Activated gamma-delta T cell (primary cell): ENCODE results near the gene PATZ1.

ENCODE experiments used
- DNase-seq: peaks from one replicate; lab custom pipeline; 2025; lab: John Stamatoyannopoulos, UW

The PATZ1 gene

GRCh38 chr22:31282748-31283468 is 63.2 kb downstream of the PATZ1 start:
- DNase-seq: no peak

DNA sequence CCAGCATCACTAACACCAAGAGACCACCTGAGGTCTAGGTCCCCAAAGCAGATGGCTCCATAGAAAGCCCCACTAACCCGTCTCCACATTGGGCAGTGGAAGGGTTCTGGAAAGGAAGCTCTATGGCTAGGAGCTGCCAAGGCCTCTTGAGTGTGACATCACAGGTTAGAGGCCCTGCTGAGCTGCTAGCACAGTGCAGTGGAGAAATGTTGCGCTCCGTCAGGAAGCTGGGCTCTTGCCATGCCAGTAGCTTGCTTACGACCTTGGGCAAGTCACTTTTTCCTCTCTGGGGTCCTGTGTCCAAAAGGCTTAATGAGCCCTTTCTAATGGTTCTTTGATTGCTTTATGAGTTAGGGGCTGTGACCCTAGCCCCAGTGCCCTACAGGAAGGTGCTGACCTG is 64.4 kb downstream of the PATZ1 start:
- DNase-seq: no peak

- DNase-seq: no peak
Observed at GRCh38 chr22:31279821-31280505, 66.2 kb downstream of the PATZ1 start.

GRCh38 chr22:31279327-31279669 is 66.8 kb downstream of the PATZ1 start:
- DNase-seq: no peak

DNA sequence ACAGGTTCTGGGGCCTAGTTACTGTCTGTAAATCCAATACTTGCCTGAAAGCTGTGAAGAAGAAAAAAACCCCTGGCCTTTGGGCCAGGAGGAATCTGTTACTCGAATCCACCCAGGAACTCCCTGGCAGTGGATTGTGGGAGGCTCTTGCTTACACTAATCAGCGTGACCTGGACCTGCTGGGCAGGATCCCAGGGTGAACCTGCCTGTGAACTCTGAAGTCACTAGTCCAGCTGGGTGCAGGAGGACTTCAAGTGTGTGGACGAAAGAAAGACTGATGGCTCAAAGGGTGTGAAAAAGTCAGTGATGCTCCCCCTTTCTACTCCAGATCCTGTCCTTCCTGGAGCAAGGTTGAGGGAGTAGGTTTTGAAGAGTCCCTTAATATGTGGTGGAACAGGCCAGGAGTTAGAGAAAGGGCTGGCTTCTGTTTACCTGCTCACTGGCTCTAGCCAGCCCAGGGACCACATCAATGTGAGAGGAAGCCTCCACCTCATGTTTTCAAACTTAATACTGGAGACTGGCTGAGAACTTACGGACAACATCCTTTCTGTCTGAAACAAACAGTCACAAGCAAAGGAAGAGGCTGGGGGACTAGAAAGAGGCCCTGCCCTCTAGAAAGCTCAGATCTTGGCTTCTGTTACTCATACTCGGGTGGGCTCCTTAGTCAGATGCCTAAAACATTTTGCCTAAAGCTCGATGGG is 67.4 kb downstream of the PATZ1 start:
- no peak for DNase-seq

DNA sequence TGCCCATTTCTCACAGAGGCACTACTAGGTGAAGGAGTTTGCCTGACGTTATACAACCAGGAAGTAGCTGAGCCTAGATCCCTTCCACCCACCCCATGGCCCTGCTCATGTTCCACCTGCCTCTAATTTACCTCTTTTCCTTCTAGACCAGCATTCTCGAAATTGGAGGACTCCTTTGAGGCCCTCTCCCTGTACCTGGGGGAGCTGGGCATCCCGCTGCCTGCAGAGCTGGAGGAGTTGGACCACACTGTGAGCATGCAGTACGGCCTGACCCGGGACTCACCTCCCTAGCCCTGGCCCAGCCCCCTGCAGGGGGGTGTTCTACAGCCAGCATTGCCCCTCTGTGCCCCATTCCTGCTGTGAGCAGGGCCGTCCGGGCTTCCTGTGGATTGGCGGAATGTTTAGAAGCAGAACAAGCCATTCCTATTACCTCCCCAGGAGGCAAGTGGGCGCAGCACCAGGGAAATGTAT is 68.0 kb downstream of the PATZ1 start:
- no peak for DNase-seq

- no peak for DNase-seq
Observed at GRCh38 chr22:31277741-31278140, 68.4 kb downstream of the PATZ1 start.

DNA sequence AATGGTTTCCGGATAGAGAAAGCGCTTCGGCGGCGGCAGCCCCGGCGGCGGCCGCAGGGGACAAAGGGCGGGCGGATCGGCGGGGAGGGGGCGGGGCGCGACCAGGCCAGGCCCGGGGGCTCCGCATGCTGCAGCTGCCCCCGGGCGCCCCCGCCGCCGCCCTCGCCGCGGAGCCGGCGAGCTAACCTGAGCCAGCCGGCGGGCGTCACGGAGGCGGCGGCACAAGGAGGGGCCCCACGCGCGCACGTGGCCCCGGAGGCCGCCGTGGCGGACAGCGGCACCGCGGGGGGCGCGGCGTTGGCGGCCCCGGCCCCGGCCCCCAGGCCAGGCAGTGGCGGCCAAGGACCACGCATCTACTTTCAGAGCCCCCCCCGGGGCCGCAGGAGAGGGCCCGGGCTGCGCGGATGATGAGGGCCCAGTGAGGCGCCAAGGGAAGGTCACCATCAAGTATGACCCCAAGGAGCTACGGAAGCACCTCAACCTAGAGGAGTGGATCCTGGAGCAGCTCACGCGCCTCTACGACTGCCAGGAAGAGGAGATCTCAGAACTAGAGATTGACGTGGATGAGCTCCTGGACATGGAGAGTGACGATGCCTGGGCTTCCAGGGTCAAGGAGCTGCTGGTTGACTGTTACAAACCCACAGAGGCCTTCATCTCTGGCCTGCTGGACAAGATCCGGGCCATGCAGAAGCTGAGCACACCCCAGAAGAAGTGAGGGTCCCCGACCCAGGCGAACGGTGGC is 69.5 kb downstream of the PATZ1 start:
- no peak for DNase-seq
